Measurements from ENCODE around the gene TMEM37.

TMEM37 gene

DNA sequence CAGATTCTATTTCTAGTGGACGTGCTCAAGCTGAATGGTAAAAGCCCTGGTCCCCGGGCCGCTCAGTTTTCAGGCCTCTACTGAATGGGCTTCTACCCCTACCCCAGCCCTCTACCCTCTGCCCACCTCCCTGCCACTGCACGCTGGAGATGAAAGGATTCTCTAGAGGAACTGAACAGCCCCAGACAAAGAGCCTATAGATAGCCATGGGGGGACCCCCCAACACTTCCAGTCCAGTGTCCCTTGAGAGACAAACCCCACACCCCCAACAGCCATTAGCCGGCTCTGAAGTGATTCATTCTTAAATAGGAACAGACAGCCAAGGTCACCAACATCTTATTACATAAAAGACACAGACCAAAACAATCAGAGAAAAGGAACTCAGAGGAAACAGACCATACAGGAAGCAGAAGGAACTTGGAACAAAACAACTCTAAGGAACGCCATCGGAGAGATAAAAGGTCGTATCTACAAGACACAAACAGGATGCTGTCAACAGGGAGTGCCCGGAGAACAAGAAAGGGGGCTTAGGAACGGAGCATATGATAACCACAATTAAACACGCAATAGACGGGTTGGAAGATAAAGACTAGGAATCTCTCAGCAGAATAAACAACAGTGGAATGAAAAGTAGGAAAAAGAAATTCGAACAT, 23.5 kb downstream of the TMEM37 start:
- no peak for DNase-seq (ENCODE audit: low read depth in 2 of 2)

DNA sequence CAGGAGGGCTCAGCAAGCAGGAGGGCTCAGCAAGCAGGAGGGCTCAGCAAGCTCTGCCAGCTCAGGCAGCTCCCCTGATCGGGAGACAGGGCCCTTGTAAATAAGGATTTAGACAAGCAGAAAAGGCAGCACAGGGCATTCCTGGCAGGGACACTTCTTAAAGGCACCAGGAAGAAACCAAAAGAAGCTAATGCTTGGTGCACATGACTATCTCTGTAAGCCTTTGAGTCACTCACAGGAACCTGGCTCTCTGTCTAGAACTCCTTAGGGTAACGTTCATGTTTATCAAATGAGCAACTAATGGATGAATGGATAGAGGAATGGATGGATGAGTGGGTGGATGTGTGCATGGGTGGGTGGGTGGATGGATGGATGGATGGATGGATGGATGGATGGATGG, 28.4 kb downstream of the TMEM37 start:
- no peak for DNase-seq (ENCODE audit: low read depth in 2 of 2)

DNA sequence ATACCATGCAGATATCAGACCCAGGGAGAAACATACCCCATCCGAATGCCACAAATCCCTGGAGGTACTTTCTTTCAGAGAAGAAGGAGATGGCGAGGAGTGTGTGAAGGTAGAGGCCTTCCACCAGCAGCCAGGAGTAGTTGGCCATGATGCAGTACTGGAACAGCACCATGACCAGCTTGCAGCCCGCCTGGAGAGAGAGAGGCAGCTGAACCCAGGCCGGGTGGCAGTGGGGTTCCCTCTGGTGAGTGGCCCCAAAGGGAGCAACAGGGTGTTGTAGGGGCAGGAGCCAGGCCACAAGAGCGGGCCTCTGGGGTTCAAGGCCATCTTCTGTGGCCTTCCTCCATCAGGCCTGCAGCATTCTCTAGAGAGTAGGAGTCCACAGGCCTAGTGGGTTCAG, 30.2 kb downstream of the TMEM37 start:
- DNase-seq (ENCODE audit: low read depth in 2 of 2), result no peak

DNA sequence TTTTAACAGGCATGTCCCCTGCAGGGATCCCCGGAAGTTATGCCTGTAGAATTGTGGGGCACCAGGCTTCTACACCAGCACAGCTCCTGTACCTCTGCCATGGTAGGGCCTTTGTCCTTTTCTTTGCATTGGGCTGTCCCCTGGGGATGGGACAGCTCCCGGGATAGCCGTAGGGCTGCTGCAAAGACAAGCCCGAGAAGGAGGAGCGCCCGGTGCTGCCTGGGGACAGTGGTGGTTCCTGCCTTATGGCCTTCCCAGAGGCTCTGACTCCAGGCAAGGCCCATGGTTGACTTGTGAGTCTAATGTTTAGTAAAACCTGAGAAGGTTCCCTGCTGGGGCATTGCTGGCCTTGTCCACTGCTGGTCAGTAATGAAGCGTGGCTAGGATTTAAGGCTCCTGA, 30.9 kb downstream of the TMEM37 start:
- no peak for DNase-seq (ENCODE audit: low read depth in 2 of 2)

DNA sequence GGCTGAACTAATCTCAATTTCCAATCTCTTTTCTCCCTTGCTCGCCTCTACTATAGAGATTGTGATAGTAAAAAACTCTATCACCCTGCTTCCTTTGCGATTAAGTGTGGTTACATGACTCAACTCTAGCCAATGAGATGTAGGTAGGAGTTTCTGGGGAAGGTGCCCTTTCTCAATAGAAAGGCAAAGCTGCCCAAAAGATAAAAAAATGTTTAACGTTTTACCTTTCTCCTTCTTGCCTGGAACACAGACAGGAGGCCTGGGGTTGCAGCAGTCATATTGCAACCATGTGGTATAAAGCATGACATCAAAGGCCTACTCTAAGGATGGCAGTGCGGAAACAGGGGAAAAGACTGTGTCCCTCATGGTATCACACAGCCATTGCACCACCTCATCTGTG, 31.5 kb downstream of the TMEM37 start:
- DNase-seq (ENCODE audit: low read depth in 2 of 2), result no peak

DNA sequence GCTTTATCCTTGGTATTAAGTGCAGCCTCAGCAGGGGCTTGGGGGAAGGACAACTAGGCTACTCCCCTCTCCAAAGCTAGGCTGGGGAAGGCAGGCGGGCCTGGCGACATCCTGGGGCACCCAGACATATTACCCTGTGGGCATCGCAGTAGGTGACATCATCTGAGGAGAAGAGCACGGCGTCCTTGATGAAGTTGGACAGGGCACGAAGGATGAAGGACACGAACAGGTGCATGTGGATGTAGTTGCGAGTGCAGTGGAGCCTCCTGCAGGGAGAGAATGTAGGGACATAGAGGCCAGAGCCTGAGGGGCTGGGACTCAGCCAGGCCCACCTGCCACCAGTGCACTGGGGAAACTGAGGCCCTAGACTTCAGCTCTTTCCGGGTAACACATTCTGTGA, 32.3 kb downstream of the TMEM37 start:
- no peak for DNase-seq (ENCODE audit: low read depth in 2 of 2)

DNA sequence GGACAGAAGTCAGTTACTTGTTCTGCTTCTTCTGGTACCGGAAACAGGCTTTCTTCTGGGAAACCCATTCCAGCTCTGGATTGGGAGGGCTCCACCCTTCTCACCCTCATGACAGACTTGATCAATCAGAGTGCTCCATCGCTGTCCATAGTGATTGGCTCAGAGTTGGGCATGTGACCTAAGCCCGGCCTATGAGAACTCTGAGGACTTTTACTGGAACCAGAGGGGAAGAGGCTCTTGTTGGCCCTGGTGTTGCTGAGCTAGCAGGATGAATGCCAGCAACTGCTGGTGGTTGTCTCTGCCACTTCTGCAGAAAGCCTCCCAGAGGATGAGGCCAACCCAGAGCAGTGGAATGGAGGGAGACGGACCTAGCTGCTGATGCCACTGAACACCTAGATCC, 33.3 kb downstream of the TMEM37 start:
- no peak for DNase-seq (ENCODE audit: low read depth in 2 of 2)

DNA sequence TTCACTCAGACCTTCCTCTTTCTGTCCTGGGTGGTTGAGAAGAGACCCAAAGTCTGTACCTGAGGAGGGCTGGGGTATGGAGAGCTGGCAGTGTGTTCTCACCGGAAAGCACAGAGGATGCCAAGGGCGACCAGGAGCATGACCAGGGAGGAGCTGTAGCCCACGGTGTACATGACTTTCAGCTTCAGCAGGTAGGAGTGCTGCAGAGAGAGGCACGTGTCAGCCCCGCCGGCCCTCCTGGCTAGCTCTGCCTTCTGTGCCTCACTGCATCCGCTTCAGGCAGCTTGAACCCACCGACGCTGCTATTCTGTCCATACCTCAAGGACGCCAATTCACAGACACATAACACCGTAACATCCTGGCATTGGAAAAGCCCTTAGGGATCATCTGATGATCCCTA, 34.0 kb downstream of the TMEM37 start:
- DNase-seq (ENCODE audit: low read depth in 2 of 2), result no peak

DNA sequence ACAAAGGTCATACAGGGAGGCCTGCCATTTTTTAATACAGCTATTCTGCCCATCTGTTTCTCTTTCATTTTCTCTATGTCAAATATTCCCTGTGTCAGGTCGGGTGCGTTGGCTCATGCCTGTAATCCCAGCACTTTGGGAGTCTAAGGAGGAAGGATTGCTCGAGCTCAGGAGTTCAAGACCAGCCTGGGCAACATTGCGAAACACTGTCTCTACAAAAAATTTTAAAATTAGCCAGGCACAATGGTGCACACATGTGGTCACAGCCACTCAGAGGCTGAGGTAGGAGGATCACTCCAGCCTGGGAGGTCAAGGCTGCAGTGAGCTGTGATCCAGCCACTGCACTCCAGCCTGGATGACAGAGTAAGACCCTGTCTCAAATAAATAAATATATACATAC, 34.7 kb downstream of the TMEM37 start:
- DNase-seq (ENCODE audit: low read depth in 2 of 2), result no peak

DNA sequence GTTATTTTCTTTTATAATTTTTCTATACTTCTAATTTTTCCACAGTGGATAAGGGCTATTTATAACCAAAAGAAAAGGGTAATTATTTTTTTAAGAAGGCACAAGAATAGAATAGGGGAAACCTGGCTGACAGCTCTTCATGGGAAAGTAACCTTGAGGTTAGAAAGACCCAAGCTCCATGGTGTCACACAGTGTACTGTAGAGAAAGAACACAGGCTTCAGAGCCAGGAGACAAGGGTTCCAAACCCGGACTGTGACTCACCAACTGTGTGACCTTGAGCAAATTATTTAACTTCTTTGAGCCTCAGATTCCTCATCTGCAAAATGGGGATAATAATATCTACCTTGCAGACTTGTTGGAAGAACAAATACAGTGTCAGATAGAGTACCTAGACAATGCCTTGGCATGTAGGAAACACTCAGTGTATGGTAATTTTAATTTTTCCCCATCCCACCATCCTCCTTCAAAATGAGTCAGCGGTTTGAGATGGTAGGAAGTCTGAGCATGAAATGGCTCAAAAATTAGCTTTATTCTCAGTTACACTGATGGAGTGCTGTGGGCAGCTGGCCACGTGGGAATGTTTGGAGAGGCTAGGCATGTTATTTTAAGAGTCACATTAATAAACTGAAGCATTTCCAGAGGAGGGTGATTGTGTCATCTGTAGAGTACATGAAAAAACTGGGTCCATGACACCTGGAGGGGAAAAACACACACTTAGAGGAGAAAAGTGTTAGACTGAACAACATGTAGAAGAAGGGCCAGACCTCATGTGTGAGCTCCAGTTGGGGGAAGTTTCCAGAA, 36.7 kb downstream of the TMEM37 start:
- DNase-seq (ENCODE audit: low read depth in 2 of 2), result no peak

DNA sequence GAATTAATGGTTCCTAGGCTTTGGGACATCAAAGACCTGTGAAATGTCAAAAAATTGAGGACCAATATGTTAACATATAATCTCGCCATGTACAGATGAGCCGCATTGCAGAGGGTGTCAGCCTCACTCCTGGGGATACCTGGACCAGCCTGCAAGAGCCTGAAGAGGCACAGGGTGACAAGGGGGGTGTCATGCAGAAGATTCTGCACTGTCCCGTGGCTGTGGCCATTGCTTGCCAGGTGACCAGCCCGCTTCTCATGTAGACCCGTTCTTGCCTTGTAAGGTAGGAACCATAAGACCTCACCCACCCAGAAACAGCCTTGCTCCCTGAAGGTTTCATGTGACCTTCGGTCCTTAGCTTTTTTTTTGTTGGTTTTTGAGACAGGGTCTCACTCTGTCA, 37.5 kb downstream of the TMEM37 start:
- DNase-seq (ENCODE audit: low read depth in 2 of 2), result no peak

DNA sequence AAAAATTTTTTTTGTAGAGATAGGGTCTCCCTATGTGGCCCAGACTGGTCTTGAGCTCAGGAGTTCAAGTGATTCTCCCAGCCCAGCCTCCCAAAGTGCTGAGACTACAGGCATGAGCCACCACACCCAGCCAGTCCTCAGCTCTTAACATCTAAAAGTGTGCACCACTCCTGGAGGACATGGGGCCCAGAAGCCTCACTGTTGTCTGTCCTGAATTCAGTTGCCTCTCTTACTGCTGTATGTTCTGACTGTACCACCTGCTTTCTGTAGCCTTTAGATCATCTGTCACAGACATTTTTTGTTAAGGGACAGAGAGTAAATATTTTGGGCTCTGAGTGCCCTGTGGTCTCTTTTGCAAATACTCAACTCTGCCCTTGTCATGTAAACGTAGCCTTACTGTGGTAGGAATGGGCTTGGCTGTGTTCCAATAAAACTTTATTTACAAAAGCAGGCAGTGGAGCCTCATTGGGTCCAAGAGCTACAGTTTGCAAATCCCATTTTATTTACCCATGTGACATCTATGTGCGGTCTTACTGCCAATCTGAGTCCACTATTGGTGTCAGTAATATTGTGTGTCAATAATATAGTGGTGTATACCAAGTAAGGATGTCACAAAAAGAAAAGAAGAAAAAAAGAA, 38.1 kb downstream of the TMEM37 start:
- DNase-seq (ENCODE audit: low read depth in 2 of 2), result no peak

DNA sequence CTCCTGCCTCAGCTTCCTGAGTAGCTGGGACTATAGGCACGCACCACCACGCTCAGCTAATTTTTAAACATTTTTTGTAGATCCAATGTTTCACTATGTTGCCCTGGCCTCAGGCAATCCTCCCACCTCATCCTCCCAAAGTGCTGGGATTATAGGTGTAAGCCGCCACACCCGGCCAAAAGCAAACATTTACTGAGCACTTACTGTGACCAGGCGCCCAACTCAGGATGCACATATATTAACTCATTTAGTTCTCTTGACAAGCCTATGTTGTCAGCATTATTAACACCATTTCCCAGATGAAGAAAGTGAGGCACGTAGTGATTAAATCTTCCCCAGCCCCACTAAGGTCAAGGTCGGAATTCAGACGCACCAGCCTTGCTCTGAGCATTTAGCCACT, 41.1 kb downstream of the TMEM37 start:
- DNase-seq (ENCODE audit: low read depth in 2 of 2), result no peak

DNA sequence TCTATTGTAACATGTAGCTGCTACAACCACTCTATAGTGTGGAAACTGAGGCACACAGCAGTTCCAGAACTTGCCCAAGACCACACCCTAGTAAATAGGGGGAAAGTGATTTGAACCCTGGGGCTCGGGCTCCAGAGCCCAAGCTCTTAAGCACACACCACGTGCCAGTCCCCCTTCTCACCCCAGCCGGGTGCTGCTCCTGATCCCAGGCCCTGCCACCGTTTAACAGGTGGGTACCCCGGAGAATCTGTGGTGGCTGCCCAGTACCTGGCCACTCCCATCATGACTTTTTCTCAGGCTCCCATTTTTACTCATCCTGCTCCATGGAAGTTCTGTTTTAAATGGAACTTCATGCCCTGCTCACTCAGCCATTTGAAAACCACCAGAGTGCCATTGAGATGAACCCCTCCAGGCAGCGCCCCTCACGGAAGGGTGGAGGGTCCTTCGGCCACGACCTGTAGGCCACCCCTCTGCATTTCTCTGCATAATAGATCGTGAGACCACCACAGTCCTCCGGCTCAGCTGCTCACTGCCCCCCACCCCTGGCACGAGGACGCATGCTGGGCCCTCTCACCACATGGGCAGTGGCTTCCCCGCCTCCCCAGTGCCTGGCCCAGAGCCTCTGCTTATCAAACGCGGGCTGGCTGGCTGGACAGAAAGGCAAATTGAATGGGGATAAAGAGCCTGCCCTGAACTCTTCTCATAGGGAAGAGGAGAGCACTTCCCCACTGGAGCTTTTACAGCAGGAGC, 42.1 kb downstream of the TMEM37 start:
- DNase-seq (ENCODE audit: low read depth in 2 of 2), result no peak

DNA sequence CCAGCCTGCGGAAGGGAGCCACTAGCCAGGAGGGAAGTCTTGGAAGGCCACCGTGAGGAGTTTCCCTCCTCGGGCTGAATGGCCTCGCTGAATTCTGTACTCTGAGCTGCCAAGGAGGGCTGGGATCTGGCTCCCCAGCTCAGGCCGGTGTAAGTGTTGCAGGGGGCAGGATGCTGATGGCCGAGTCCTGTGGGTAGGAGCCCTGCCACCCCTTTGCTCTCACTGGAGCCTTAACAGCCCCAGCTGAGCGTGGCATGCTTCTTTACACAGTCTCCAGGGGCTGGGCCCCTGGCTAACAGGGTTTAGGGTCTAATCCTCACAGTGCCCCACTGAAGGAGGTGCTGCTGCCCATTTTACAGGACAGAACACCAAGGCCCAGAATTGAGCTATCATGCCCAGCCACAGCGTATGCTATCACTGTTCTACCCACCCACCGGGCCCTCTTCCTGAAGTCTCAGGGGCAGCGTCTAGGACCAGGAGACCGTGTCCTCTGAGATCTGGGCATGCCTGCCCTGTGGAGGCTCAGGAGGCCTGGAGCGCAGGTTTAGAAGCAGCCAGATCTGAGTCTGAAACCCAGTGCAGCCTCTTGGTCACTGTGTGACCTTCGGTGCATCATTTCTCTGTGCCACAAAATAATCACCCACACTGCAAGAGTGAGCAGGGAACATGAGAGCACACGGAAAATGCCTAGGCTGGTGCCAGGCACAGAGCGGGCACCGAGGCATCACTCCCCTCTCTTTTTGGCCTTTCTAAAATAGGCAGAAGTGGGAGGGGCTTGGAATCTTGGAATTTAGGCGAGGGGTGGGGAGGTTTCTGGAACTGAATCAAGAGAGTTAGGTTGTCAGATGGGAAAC, 42.9 kb downstream of the TMEM37 start:
- DNase-seq (ENCODE audit: low read depth in 2 of 2), result no peak

DNA sequence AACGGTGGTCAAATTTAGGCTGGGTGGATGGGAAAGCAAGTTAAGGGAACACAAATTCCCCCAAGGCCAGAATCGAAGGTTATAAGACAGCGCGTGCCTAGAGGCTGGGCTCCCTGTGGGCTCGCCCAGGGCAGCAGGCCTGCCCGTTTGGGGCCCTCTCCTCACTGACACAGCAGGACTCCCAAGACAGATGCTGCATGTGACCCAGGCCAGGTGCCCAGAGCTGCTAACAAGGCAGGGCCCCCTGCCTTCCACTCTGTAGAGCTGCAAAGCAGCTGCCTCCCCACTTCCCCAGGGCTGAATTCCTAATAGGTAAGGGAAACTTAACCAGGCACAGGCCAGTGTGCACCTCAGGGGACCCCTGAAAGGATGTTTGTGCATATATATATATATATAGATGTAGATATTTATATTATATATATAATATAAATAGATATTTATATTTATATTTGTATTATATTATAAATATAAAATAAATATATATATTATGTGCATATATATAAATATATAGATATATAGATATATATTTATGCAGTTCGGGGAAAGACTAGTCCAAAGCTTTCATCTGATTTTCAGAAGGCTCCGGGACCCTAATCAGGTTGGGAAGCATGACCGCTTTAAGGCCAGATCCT, 43.7 kb downstream of the TMEM37 start:
- no peak for DNase-seq (ENCODE audit: low read depth in 2 of 2)

DNA sequence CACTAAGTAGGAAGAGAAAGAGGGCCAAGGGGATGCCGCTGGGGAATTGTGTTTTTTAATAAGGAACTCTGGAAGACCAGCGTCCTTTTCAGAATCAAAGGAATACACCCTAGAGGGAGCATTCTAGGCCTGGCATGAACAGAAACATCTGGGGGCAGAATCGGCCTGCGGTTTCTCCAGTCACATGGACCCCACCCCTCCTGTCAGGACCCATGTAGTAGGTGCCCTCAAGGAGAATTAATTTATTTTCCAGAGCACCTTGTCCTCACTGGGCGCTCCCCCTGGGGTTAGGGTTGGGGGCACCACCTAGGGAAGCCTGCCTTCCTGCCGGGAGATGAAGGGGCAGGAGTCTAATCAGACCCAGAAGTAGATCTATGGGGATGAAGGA, 44.2 kb downstream of the TMEM37 start:
- DNase-seq (ENCODE audit: low read depth in 2 of 2), result no peak

DNA sequence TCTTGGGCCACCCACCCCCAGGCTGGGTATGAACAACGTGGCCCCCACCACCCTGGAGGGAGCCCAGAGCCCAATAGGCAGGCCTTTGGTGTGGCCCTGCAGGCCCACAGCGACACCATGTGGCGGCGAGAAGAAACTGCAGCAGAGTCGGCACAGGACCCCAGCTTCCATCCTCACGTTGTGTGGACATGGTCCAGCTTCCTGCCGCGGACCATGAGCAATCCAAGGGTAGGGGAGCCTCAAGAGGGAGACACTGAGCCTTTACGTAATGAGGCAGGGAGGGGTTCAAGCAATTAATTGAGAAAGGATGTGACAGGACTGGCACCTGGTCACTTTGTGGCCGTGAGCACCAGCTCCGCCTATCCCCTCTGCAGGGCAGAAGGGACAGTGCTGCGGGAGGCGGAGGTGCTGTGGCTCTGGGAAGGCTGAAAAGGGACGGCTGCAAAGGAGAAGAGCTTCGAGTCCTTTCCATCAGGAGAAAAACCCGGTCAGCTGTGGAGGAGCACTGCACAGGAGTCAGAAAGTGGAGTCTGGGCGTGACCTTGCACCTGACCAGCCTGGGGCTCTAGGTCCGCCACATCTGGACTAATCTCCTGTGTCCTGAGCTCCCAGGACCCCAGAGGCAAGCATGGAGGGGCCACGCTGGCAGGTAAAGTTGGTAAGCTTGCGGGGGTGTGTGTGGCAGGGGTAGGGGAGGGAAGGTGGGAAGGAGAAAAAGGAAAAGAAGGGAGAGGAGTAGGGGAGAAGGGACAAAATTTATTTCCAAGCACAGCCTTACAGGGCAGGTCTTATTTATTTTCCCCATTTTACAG, 44.9 kb downstream of the TMEM37 start:
- DNase-seq (ENCODE audit: low read depth in 2 of 2), result peak in 1 of 2 donors; percentile 21

DNA sequence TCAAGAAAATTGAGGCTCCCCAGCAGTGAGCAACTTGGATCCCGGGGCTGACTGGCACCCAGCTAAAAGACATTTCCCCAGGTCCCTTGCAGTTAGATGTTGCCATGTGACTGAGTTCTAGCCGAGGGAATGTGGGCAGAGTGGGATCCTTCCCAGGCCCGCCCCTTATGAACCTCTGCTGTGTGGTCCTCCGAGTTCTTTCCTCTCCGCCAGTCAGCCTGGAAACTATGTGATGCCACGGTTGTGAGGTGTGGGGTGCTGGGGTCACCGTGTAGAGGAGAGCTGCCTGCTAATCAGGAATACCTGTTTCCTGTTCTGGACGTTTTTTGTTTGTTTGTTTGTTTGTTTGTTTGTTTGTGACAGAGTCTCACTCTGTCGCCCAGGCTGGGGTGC, 45.5 kb downstream of the TMEM37 start:
- DNase-seq (ENCODE audit: low read depth in 2 of 2), result no peak

Data from activated CD4-positive, alpha-beta T cell treated with anti-CD3 and anti-CD28 coated beads for 24 hours (primary cell).